Colonic mucosa (tissue), 4 donors: ENCODE measurements around the gene BCAS3. TPM values are rescaled to one million over a fixed set of nuclear protein-coding genes. Genes with fewer than 3 reads are reported as not detected.
A peak's percentile ranks its signal among the peaks of the same experiment; 100 is the strongest.

Experiments used
- DNase-seq: peaks from one replicate; pipeline ENCODE4 v3.0.0-alpha.2; 2020
- H3K27ac ChIP-seq: fragments of 200-600 bp; one replicate; pipeline ENCODE4 v1.8.0; 2021
- H3K27me3 ChIP-seq: fragments of 200-600 bp; one replicate; pipeline ENCODE4 v1.8.0; 2021
- H3K36me3 ChIP-seq: fragments of 200-600 bp; one replicate; pipeline ENCODE4 v1.8.0; 2021
- H3K4me1 ChIP-seq: fragments of 200-600 bp; one replicate; pipeline ENCODE4 v1.8.0; 2021; ENCODE audit warnings: mild to moderate bottlenecking
- H3K4me3 ChIP-seq: fragments of 200-600 bp; one replicate; pipeline ENCODE4 v1.8.0; 2021
- H3K9ac ChIP-seq, 2 donors: one replicate each; pipeline ENCODE4 v1.7.0; 2013; ENCODE audit warnings: control low read depth in 2 of 2, low read depth in 2 of 2, low read length in 2 of 2
- H3K9me3 ChIP-seq: fragments of 200-600 bp; one replicate; pipeline ENCODE4 v1.8.0; 2021
- CTCF ChIP-seq: fragments of 200-600 bp; IDR thresholded peaks from one replicate; pipeline ENCODE4 v1.8.0; 2022; ENCODE audit warnings: antibody characterized with exemption, mild to moderate bottlenecking
- intact Hi-C: fragments of 100-400 bp; cut with DNase I; formaldehyde crosslinking; loops from one replicate; pipeline ENCODE4 v1.14.1; 2022
- total RNA-seq, 2 donors: library from RNA; stranded (reverse); fragmentation: NEBNext Ultra II Directional in 1 of 2; extraction: Animal tissue kit (Norgen Biotek cat#: 25700) in 1 of 2; gene quantifications; one replicate each; pipeline ENCODE4 v1.2.1, GENCODE V29; 2021
- donor health status: healthy.
- donor health status: DM: no; HTN: no; CAD: no.
- donor health status: DM: no; HTN: no; CAD: no.

The BCAS3 gene
- total RNA-seq, 2 donors from 2014 or later = 11.0 to 17.8 TPM

GRCh38 chr17:61007980-61008379 lies 330.3 kb downstream of the BCAS3 start:
- no peak overlapping the region for H3K4me3 ChIP-seq
- no peak for TF ChIP-seq CTCF
- intact Hi-C loops = no loop called here
- DNase-seq = peak; percentile 41
- no peaks in the 10 kb centered on the region for H3K36me3 ChIP-seq
- no peak overlapping the region for H3K9ac ChIP-seq
- no peaks in the 10 kb centered on the region for H3K27me3 ChIP-seq
- H3K4me1 ChIP-seq = no peaks in the 10 kb centered on the region
- no peaks in the 10 kb centered on the region for H3K9me3 ChIP-seq
- H3K27ac ChIP-seq = no peak overlapping the region

DNA sequence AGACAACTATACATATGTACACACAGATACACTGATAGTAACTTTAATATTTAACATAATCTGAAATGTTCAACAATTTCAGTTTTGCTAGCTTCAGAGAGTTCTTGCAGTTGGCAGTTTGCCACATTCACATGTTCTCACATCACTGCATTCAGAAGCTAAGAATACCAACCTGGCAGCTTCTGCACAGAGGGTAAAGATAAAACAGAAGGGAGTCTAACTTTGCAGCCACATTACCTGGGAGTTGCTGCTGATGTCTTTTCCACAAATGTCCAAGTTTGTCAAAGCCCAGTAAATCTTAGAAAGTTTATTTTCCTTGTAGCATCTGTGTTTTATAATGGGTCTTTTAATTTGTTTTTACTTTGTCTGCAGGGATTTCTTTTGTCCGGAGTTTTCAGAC lies 332.0 kb downstream of the BCAS3 start:
- intact Hi-C loops = no loop called here
- no peak overlapping the region for H3K27ac ChIP-seq
- DNase-seq = no peak

DNA sequence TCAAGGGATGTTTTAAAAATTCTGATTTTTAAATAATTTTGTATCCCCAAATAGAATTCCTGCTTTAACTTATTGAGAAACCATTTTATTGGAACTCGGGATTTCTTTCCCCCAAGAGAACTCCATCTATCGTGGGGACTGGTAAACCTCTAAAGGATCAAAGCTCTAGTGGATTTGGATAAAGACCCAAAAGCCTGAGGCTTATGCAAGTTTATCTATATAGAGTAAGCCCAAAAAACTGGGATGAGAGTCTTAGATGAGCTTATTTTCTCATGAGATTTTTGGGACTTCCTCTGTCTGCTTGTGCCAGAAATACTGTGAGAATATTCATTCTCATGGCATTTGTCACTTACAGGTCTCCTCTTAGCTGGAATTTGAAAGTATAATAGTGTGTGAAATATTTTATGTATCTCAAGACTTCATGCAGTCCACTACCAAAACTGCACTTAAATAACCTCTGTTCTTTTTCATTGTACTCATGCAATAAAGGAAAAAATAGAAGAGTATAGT lies 333.1 kb downstream of the BCAS3 start:
- TF ChIP-seq CTCF = no peak
- no peak for DNase-seq
- Histone ChIP-seq H3K9ac (no peak overlapping the region), H3K4me3 (no peak overlapping the region), H3K4me1 (no peaks in the 10 kb centered on the region), H3K36me3 (no peaks in the 10 kb centered on the region), H3K9me3 (no peaks in the 10 kb centered on the region), H3K27ac (no peak overlapping the region), H3K27me3 (no peaks in the 10 kb centered on the region)
- intact Hi-C loops = no loop called here

More for the DNA sequence above, 332.0 kb downstream of the BCAS3 start:
- Histone ChIP-seq H3K36me3 (no peaks in the 10 kb centered on the region), H3K27me3 (no peaks in the 10 kb centered on the region), H3K9ac (no peak overlapping the region), H3K9me3 (no peaks in the 10 kb centered on the region), H3K4me1 (no peaks in the 10 kb centered on the region), H3K4me3 (no peak overlapping the region)
- TF ChIP-seq CTCF = no peak

DNA sequence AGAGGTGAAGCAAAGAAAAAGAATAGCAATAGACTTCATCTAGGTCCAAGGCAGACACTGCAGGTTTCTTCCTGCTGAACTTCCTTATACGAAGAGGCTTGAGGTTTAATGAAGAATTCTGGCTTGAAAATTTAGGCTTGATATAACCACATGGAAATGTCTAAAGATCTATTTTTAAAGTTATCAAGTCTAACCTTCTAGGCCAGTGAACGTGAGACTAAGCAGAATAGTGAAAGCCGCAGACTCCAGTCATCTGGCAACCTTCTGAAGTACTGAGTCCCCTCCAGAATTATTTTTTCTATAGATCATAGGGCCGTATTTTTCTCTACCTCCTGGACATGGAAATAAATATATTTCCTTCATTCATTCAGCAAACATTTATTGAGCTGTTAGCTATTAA lies 333.6 kb downstream of the BCAS3 start:
- no peak overlapping the region for H3K4me3 ChIP-seq
- no peak overlapping the region for H3K9ac ChIP-seq
- H3K27ac ChIP-seq = no peak overlapping the region
- no peaks in the 10 kb centered on the region for H3K4me1 ChIP-seq
- intact Hi-C loops = no loop called here
- H3K36me3 ChIP-seq = no peaks in the 10 kb centered on the region
- no peak for TF ChIP-seq CTCF
- H3K27me3 ChIP-seq = no peaks in the 10 kb centered on the region
- no peaks in the 10 kb centered on the region for H3K9me3 ChIP-seq
- no peak for DNase-seq

DNA sequence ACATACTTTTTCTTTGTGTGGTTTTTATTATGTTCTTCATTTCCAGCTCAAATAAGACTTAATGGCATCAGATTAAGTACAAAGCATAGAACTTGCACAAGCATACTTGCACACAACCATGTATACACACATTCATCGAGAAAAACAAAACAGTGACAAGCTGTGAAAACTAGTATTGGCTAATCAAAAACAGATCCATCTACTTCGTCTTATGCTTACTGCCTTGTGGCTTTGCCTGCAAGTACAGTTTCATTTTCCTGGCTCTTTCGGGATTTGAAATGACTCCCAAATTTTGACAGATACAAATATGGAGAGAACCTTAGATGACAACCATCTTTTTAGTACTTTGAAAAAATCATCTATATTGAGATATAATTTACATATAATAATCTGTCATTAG lies 338.3 kb downstream of the BCAS3 start:
- Histone ChIP-seq H3K9me3 (no peaks in the 10 kb centered on the region), H3K27me3 (no peaks in the 10 kb centered on the region), H3K36me3 (no peaks in the 10 kb centered on the region), H3K4me3 (no peak overlapping the region), H3K4me1 (no peaks in the 10 kb centered on the region), H3K27ac (no peak overlapping the region), H3K9ac (no peak overlapping the region)
- TF ChIP-seq CTCF = no peak
- intact Hi-C loops = no loop called here
- DNase-seq = no peak
